ENCODE measurements around the gene ZC3H12C. TPM values are rescaled to one million over a fixed set of nuclear protein-coding genes. Genes with fewer than 3 reads are reported as not detected.

The ZC3H12C gene
- total RNA-seq, 1 donor: 2.2 TPM

DNA sequence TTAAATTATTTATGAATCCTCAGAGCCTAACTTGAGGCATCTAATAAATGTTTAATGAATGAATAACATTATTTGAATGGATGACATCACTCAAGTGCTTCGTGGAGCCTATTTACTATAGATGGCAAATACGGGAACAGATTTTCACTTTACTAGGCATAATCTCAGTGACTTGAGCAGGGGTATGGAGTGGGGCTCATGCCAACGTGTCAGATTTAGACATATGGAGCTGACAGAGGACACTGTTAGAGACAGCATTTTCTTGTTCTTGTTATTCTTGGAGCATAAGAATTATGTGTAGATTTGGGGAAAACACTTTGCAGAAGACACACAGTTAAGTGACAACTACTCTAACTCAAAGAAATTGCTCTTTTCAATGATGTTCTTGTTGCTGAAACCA is 124.7 kb downstream of the ZC3H12C start:
- Histone ChIP-seq H3K4me1 (ENCODE audit: insufficient read depth, low read length) (no peaks in the 10 kb centered on the region), H3K4me3 (ENCODE audit: low read length) (no peak overlapping the region), H3K9me3 (ENCODE audit: low read depth, low read length) (no peaks in the 10 kb centered on the region), H3K27me3 (ENCODE audit: insufficient read depth, low read length) (no peaks in the 10 kb centered on the region)

DNA sequence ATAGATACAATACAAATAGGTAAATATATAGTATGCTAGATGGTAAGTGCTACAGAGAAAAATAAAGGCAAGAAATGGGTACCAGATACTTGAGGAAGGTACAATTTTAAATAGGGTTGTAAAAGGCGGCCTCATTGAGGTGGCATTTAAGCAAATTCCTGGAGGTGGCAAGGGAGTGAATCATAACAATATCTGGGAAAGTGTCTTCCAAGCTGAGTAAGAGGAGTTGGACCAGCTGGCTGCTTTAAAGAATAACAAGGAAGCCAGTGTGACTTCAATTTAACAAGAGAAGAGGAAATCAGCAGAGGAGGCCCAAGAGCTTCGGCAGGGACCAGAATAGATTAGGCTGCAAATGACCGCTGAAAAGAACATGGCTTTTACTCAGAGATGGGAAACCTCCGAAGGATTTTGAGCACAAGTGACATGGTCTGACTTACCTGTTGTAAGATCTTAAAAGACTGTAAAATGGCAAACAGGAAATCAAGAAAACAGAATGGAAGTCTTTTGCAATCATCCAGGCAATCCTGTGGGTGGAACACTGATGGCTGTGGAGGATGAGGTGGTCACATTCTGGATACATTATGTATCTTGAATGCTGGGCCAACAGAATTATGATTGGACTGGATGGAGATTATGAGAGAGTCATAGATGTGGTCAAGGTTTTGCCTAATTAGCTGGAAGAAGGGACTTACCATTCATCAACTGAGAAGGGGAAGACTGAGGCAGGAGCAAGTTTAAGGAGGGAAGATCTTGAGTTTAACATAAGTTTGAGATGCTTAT is 126.0 kb downstream of the ZC3H12C start:
- H3K4me1 ChIP-seq (ENCODE audit: insufficient read depth, low read length): no peaks in the 10 kb centered on the region
- H3K9me3 ChIP-seq (ENCODE audit: low read depth, low read length): no peaks in the 10 kb centered on the region
- no peak overlapping the region for H3K4me3 ChIP-seq (ENCODE audit: low read length)
- no peaks in the 10 kb centered on the region for H3K27me3 ChIP-seq (ENCODE audit: insufficient read depth, low read length)

Other genes with a start within 250 kb of the ZC3H12C start
- 16.8 TPM for gene RDX, start 203.2 kb downstream of the ZC3H12C start, total RNA-seq

Measured in mononuclear cell (primary cell).